ENCODE data around the gene MEGF11. TPM values are rescaled to one million over a fixed set of nuclear protein-coding genes. Genes with fewer than 3 reads are reported as not detected.

The MEGF11 gene
- total RNA-seq, 1 experiment from 2014 or later = 1.2 TPM

GRCh38 chr15:65944404-65944803 lies 309.1 kb downstream of the MEGF11 start:
- Histone ChIP-seq H3K9ac (ENCODE audit: extremely low read depth, insufficient read length, low read length) (no peak overlapping the region), H2BK15ac (ENCODE audit: low read depth, low read length) (no peak overlapping the region), H3K4me1 (ENCODE audit: insufficient read depth, low read length) (no peaks in the 10 kb centered on the region), H4K91ac (ENCODE audit: insufficient read length, low read depth, low read length) (no peak overlapping the region), H2BK12ac (ENCODE audit: insufficient read length, low read depth, low read length) (no peak overlapping the region), H3K4me2 (ENCODE audit: insufficient read depth, insufficient read length, low read length) (no peak overlapping the region), H3K27me3 (ENCODE audit: insufficient read depth, low read length) (no peaks in the 10 kb centered on the region), H2BK5ac (ENCODE audit: insufficient read length, low read length) (no peak overlapping the region), H3K56ac (ENCODE audit: insufficient read length, low read depth, low read length) (no peak overlapping the region), H4K5ac (ENCODE audit: insufficient read length, low read depth, low read length) (no peak overlapping the region), H3K9me3 (ENCODE audit: control insufficient read depth, low read depth, low read length) (no peaks in the 10 kb centered on the region), H3K79me1 (ENCODE audit: insufficient read depth, low read depth, low read length, poor library complexity, severe bottlenecking) (no peaks in the 10 kb centered on the region), H3K4ac (ENCODE audit: low read depth, low read length) (no peak overlapping the region), H3K23ac (ENCODE audit: insufficient read length, low read depth, low read length) (no peak overlapping the region), H3K79me2 (ENCODE audit: insufficient read depth, low read length) (no peaks in the 10 kb centered on the region), H4K20me1 (ENCODE audit: control insufficient read depth, insufficient read depth, insufficient read length) (no peaks in the 10 kb centered on the region), H2AK5ac (ENCODE audit: insufficient read length, low read length) (no peak overlapping the region), H2BK120ac (ENCODE audit: low read depth, low read length, poor library complexity, severe bottlenecking) (no peak overlapping the region), H2BK20ac (ENCODE audit: low read depth, low read length, poor library complexity, severe bottlenecking) (no peak overlapping the region), H3K27ac (ENCODE audit: insufficient read length, low read depth, low read length) (no peak overlapping the region), H3K23me2 (ENCODE audit: insufficient read length, low read depth, low read length, poor library complexity, severe bottlenecking) (no peaks in the 10 kb centered on the region), H3K18ac (ENCODE audit: insufficient read length, low read depth, low read length) (no peak overlapping the region), H3T11ph (ENCODE audit: low read length) (no peak overlapping the region), H3K14ac (ENCODE audit: insufficient read depth, low read length) (no peak overlapping the region), H4K8ac (replicated peaks; ENCODE audit: insufficient read length, low read depth, low read length) (no peak overlapping the region), H2AFZ (ENCODE audit: low read length) (no peak overlapping the region)
- no peak for DNase-seq
- no peaks in the 10 kb centered on the region; the same call in 1 of the 2 replicates for H3K27me3 Mint-ChIP-seq (ENCODE audit: low read depth)
- WGBS (ENCODE audit: extremely low coverage, insufficient read length, low lambda C conversion rate) = no CpG with 5 or more reads among the region's 3 CpGs
- no peak overlapping the region; a peak in 2 of 7 replicates for H3K27ac Mint-ChIP-seq
- TF ChIP-seq, protein P1, sequence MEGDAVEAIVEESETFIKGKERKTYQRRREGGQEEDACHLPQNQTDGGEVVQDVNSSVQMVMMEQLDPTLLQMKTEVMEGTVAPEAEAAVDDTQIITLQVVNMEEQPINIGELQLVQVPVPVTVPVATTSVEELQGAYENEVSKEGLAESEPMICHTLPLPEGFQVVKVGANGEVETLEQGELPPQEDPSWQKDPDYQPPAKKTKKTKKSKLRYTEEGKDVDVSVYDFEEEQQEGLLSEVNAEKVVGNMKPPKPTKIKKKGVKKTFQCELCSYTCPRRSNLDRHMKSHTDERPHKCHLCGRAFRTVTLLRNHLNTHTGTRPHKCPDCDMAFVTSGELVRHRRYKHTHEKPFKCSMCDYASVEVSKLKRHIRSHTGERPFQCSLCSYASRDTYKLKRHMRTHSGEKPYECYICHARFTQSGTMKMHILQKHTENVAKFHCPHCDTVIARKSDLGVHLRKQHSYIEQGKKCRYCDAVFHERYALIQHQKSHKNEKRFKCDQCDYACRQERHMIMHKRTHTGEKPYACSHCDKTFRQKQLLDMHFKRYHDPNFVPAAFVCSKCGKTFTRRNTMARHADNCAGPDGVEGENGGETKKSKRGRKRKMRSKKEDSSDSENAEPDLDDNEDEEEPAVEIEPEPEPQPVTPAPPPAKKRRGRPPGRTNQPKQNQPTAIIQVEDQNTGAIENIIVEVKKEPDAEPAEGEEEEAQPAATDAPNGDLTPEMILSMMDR (conservative IDR thresholded peaks at IDR 0.05) = no peak
- peaks cover 0 to 3% of the 10 kb centered on the region in 2 experiments; a peak in 2 of 4 replicates for H3K4me1 Mint-ChIP-seq
- H3K36me3 Mint-ChIP-seq (ENCODE audit: insufficient read depth in 1 of 3, low read depth in 3 of 3) = no peaks in the 10 kb centered on the region
- H3K4me3 Mint-ChIP-seq = no peak overlapping the region
- H3K9me3 Mint-ChIP-seq = no peaks in the 10 kb centered on the region
